OCI-LY1 (cell line): ENCODE measurements around the gene TREM2.

Experiments used
- H2AFZ ChIP-seq: fragments of 200-600 bp; sonication (generic), shearing (Covaris generic); 2 replicates; pipeline ENCODE4 v1.6.0; 2014; ENCODE audit warnings: antibody characterized with exemption, mild to moderate bottlenecking, low read length
- H3F3A ChIP-seq: fragments of 200-600 bp; sonication (generic), shearing (Covaris generic); 2 replicates; pipeline ENCODE4 v1.6.0; 2014; ENCODE audit warnings: mild to moderate bottlenecking, antibody characterized with exemption, low read length, moderate library complexity; ENCODE audit not compliant: insufficient read depth
- H3K27ac ChIP-seq: fragments of 200-600 bp; sonication (generic); 2 replicates; pipeline ENCODE4 v1.5.1; 2014; ENCODE audit warnings: low read length, mixed run types, mild to moderate bottlenecking, low read depth; ENCODE audit not compliant: poor library complexity, severe bottlenecking
- H3K27me3 ChIP-seq: fragments of 200-600 bp; sonication (generic); 2 replicates; pipeline ENCODE4 v1.6.0; 2014; ENCODE audit warnings: antibody characterized with exemption, mild to moderate bottlenecking, low read length, moderate library complexity; ENCODE audit not compliant: insufficient read depth
- H3K36me3 ChIP-seq: fragments of 200-600 bp; sonication (generic); 2 replicates; pipeline ENCODE4 v1.6.1; 2014; ENCODE audit warnings: mild to moderate bottlenecking, antibody characterized with exemption, low read length, moderate library complexity, mixed read lengths; ENCODE audit not compliant: insufficient read depth
- H3K4me1 ChIP-seq: fragments of 200-600 bp; sonication (generic); 2 replicates; pipeline ENCODE4 v1.5.1; 2014; ENCODE audit warnings: mild to moderate bottlenecking, low read length, moderate library complexity; ENCODE audit not compliant: insufficient read depth, severe bottlenecking
- H3K4me2 ChIP-seq: fragments of 200-600 bp; sonication (generic), shearing (Covaris generic); 2 replicates; pipeline ENCODE4 v1.6.1; 2014; ENCODE audit warnings: low read length
- H3K4me3 ChIP-seq: fragments of 200-600 bp; sonication (generic); 2 replicates; pipeline ENCODE4 v1.5.1; 2014; ENCODE audit warnings: low read length, low read depth, mild to moderate bottlenecking, mixed read lengths; ENCODE audit not compliant: poor library complexity, severe bottlenecking
- H3K79me2 ChIP-seq: fragments of 200-600 bp; shearing (Covaris generic); 2 replicates; pipeline ENCODE4 v1.6.1; 2016; ENCODE audit warnings: mixed run types, low read length, mixed read lengths; ENCODE audit not compliant: insufficient read depth
- H3K9ac ChIP-seq: fragments of 200-600 bp; sonication (generic), shearing (Covaris generic); 2 replicates; pipeline ENCODE4 v1.6.1; 2014; ENCODE audit warnings: mild to moderate bottlenecking, low read length, mixed read lengths
- H3K9me2 ChIP-seq: fragments of 200-600 bp; sonication (generic), shearing (Covaris generic); 2 replicates; pipeline ENCODE4 v1.6.1; 2014; ENCODE audit warnings: low read depth, mild to moderate bottlenecking, low read length, mixed read lengths
- H3K9me3 ChIP-seq: fragments of 200-600 bp; shearing (Covaris generic); 2 replicates; pipeline ENCODE4 v1.6.1; 2014; ENCODE audit warnings: low read length, mixed read lengths
- H4K20me1 ChIP-seq: fragments of 200-600 bp; sonication (generic), shearing (Covaris generic); 2 replicates; pipeline ENCODE4 v1.6.0; 2016; ENCODE audit warnings: mild to moderate bottlenecking, low read length; ENCODE audit not compliant: insufficient read depth
- CTCF ChIP-seq: fragments of 200-600 bp; sonication (generic), shearing (Covaris generic); IDR thresholded peaks from 2 replicates; pipeline ENCODE4 v1.5.1; 2017; ENCODE audit warnings: mild to moderate bottlenecking, antibody characterized with exemption, low read length, moderate library complexity, mixed read lengths
- EZH2 ChIP-seq: fragments of 200-600 bp; sonication (generic), shearing (Covaris generic); IDR thresholded peaks from 2 replicates; pipeline ENCODE4 v1.8.0; 2017; ENCODE audit warnings: borderline replicate concordance, mixed run types, mild to moderate bottlenecking, antibody characterized with exemption, low read length, moderate library complexity, mixed read lengths

TREM2 gene

GRCh38 chr6:41125282-41125681 is 37.6 kb downstream of the TREM2 start:
- Histone ChIP-seq H3K9me2 (no peaks in the 10 kb centered on the region), H4K20me1 (no peaks in the 10 kb centered on the region), H3K27ac (no peak overlapping the region), H3K9ac (no peak overlapping the region), H3K27me3 (no peaks in the 10 kb centered on the region), H3K4me1 (no peaks in the 10 kb centered on the region), H3K36me3 (peaks cover 4% of the 10 kb centered on the region; the same call in 1 of the 2 replicates), H2AFZ (no peak overlapping the region), H3K4me3 (no peak overlapping the region), H3K9me3 (no peaks in the 10 kb centered on the region), H3K79me2 (no peaks in the 10 kb centered on the region), H3K4me2 (no peak overlapping the region), H3F3A (no peaks in the 10 kb centered on the region)
- TF ChIP-seq CTCF (no peak), EZH2 (no peak)

GRCh38 chr6:41122918-41123317 is 40.0 kb downstream of the TREM2 start:
- Histone ChIP-seq H3K9ac (no peak overlapping the region), H3K4me1 (no peaks in the 10 kb centered on the region), H3K9me2 (no peaks in the 10 kb centered on the region), H3F3A (no peaks in the 10 kb centered on the region), H3K4me3 (no peak overlapping the region), H2AFZ (no peak overlapping the region), H3K79me2 (no peaks in the 10 kb centered on the region), H3K36me3 (peaks cover 4% of the 10 kb centered on the region; the same call in 1 of the 2 replicates), H4K20me1 (no peaks in the 10 kb centered on the region), H3K9me3 (no peaks in the 10 kb centered on the region), H3K4me2 (no peak overlapping the region), H3K27me3 (no peaks in the 10 kb centered on the region), H3K27ac (no peak overlapping the region)
- TF ChIP-seq EZH2 = no peak
- TF ChIP-seq CTCF = no peak

- TF ChIP-seq EZH2 = no peak
- no peak for TF ChIP-seq CTCF
- Histone ChIP-seq H3K4me2 (no peak overlapping the region), H3K27ac (no peak overlapping the region), H3K27me3 (no peaks in the 10 kb centered on the region), H3K9me2 (no peaks in the 10 kb centered on the region), H3K4me3 (no peak overlapping the region), H3K79me2 (no peaks in the 10 kb centered on the region), H4K20me1 (no peaks in the 10 kb centered on the region), H2AFZ (no peak overlapping the region), H3K9me3 (no peaks in the 10 kb centered on the region), H3K36me3 (peaks cover 4% of the 10 kb centered on the region; the same call in 1 of the 2 replicates), H3K4me1 (no peaks in the 10 kb centered on the region), H3K9ac (no peak overlapping the region), H3F3A (no peaks in the 10 kb centered on the region)
These were observed 40.5 kb downstream of the TREM2 start for GRCh38 chr6:41122373-41122772.
